ENCODE data around the gene FAM81A. TPM values are rescaled to one million over a fixed set of nuclear protein-coding genes. Genes with fewer than 3 reads are reported as not detected.
A peak's percentile ranks its signal among the peaks of the same experiment; 100 is the strongest.

The FAM81A gene
- total RNA-seq, 4 donors from 2014 or later = 0.27 to 14.3 (median 2.4) TPM

GRCh38 chr15:59437142-59437816, 707 bp upstream of the FAM81A start:
- H3K9me3 ChIP-seq = no peaks in the 10 kb centered on the region
- 3 to 5% methylated on average over 29 to 30 of the region's 30 CpGs for WGBS, 2 donors
- intact Hi-C loops (cut with DNase I) = no loop called here
- no peaks in the 10 kb centered on the region for H3K36me3 ChIP-seq
- H3K4me1 ChIP-seq = peaks cover 15% of the 10 kb centered on the region in 2 donors
- TF ChIP-seq POLR2A (IDR thresholded peaks at IDR 0.05) (no peak), CTCF (IDR thresholded peaks at IDR 0.05) (no peak)
- H3K4me3 ChIP-seq (replicated peaks in 1 of 3) = peak overlapping the region in 2 of 3 donors; percentile 19 to 24
- no peak overlapping the region for H3K27ac ChIP-seq
- H3K27me3 ChIP-seq = no peaks in the 10 kb centered on the region
- DNase-seq = no peak

GRCh38 chr15:59438625-59439290, 772 bp downstream of the FAM81A start:
- no peak for DNase-seq
- Histone ChIP-seq H3K9me3 (no peaks in the 10 kb centered on the region), H3K36me3 (no peaks in the 10 kb centered on the region), H3K4me3 (replicated peaks in 1 of 3) (peak overlapping the region in 2 of 3 donors; percentile 33 to 55), H3K27ac (peak overlapping the region in 1 of 3 donors; percentile 11), H3K4me1 (peaks cover 15 to 23% of the 10 kb centered on the region in 2 donors), H3K27me3 (no peaks in the 10 kb centered on the region)
- TF ChIP-seq CTCF (IDR thresholded peaks at IDR 0.05) (no peak), POLR2A (IDR thresholded peaks at IDR 0.05) (no peak)
- intact Hi-C loops (cut with DNase I) = no loop called here
- WGBS, 2 donors = 58 to 63% methylated on average over 22 of the region's 22 CpGs

- Histone ChIP-seq H3K27me3 (no peaks in the 10 kb centered on the region), H3K27ac (no peak overlapping the region), H3K4me1 (peaks cover 15 to 23% of the 10 kb centered on the region in 2 donors), H3K36me3 (no peaks in the 10 kb centered on the region), H3K4me3 (replicated peaks in 1 of 3) (no peak overlapping the region), H3K9me3 (no peaks in the 10 kb centered on the region)
- TF ChIP-seq CTCF (IDR thresholded peaks at IDR 0.05) (no peak), POLR2A (IDR thresholded peaks at IDR 0.05) (no peak)
- intact Hi-C loops (cut with DNase I) = no loop called here
- WGBS, 2 donors = 78 to 80% methylated on average over 7 of the region's 7 CpGs
- DNase-seq = no peak
Measured at GRCh38 chr15:59439576-59439975, 1.6 kb downstream of the FAM81A start.

- Histone ChIP-seq H3K4me1 (peaks cover 1 to 15% of the 10 kb centered on the region in 2 donors), H3K4me3 (replicated peaks in 1 of 3) (no peak overlapping the region), H3K27ac (peak overlapping the region in 2 of 3 donors; percentile 15 to 64), H3K36me3 (no peaks in the 10 kb centered on the region), H3K27me3 (no peaks in the 10 kb centered on the region), H3K9me3 (no peaks in the 10 kb centered on the region)
- TF ChIP-seq POLR2A (IDR thresholded peaks at IDR 0.05) = no peak
- TF ChIP-seq CTCF (IDR thresholded peaks at IDR 0.05) = no peak
- intact Hi-C loops (cut with DNase I) = no loop called here
- 41 to 47% methylated on average over 8 of the region's 8 CpGs for WGBS, 2 donors
- DNase-seq = peak; percentile 54 to 72
Measured at GRCh38 chr15:59443341-59444072, 5.5 kb downstream of the FAM81A start.

Data from thyroid gland (tissue), 4 donors.